OCI-LY7 (cell line): ENCODE results near the gene MGAT4C. TPM values are rescaled to one million over a fixed set of nuclear protein-coding genes. Genes with fewer than 3 reads are reported as not detected.

Source experiments
- BruUV-seq: library from RNA; stranded (reverse); fragments of 400-500 nt; replicated peaks from 2 replicates; lab custom pipeline; 2021; lab: Mats Ljungman, UMichigan
- CTCF ChIA-PET: fragments of 300-600 bp; sonication (Branson Sonifier 250); formaldehyde crosslinking; loops from one replicate; lab custom pipeline; 2022; ENCODE audit warnings: antibody characterized with exemption; ENCODE audit not compliant: unreplicated experiment; lab: Charles Lee
- POLR2A ChIA-PET: fragments of 300-600 bp; sonication (Branson Sonifier 250); formaldehyde crosslinking; loops from one replicate; lab custom pipeline; 2022; ENCODE audit warnings: antibody characterized with exemption; lab: Charles Lee
- DNase-seq: peaks from one replicate; pipeline ENCODE4 v3.0.0-alpha.2; 2015; ENCODE audit warnings: low spot score
- H2AFZ ChIP-seq: fragments of 200-600 bp; sonication (generic), shearing (Covaris generic); 2 replicates; pipeline ENCODE4 v1.6.1; 2014; ENCODE audit warnings: mild to moderate bottlenecking, antibody characterized with exemption, low read length, moderate library complexity
- H3K27ac ChIP-seq: fragments of 200-600 bp; sonication (generic); 2 replicates; pipeline ENCODE4 v1.5.1; 2014; ENCODE audit warnings: mixed run types, low read depth, mild to moderate bottlenecking, moderate library complexity, low read length, inconsistent platforms; ENCODE audit not compliant: poor library complexity, severe bottlenecking
- H3K36me3 ChIP-seq: fragments of 200-600 bp; sonication (generic); 2 replicates; pipeline ENCODE4 v1.6.1; 2014; ENCODE audit warnings: mild to moderate bottlenecking, antibody characterized with exemption, low read length, moderate library complexity, mixed read lengths; ENCODE audit not compliant: insufficient read depth
- H3K4me1 ChIP-seq: fragments of 200-600 bp; sonication (generic); 2 replicates; pipeline ENCODE4 v1.5.1; 2014; ENCODE audit warnings: mild to moderate bottlenecking, low read length; ENCODE audit not compliant: insufficient read depth, poor library complexity, severe bottlenecking
- H3K4me2 ChIP-seq: fragments of 200-600 bp; sonication (generic); 2 replicates; pipeline ENCODE4 v1.6.1; 2014; ENCODE audit warnings: mild to moderate bottlenecking, low read length
- H3K4me3 ChIP-seq: fragments of 200-600 bp; sonication (generic); 2 replicates; pipeline ENCODE4 v1.5.1; 2014; ENCODE audit warnings: mild to moderate bottlenecking, low read depth, low read length; ENCODE audit not compliant: poor library complexity, severe bottlenecking
- H3K79me2 ChIP-seq: fragments of 200-600 bp; sonication (generic); 2 replicates; pipeline ENCODE4 v1.6.1; 2016; ENCODE audit warnings: low read depth, mild to moderate bottlenecking, low read length, moderate library complexity, mixed read lengths; ENCODE audit not compliant: insufficient read depth
- H3K9me2 ChIP-seq: fragments of 200-600 bp; sonication (generic); 2 replicates; pipeline ENCODE4 v1.6.1; 2016; ENCODE audit warnings: mild to moderate bottlenecking, low read length, mixed read lengths; ENCODE audit not compliant: insufficient read depth
- H3K9me3 ChIP-seq: fragments of 200-600 bp; sonication (generic); 2 replicates; pipeline ENCODE4 v1.6.1; 2014; ENCODE audit warnings: mild to moderate bottlenecking, mixed run types, low read length, mixed read lengths
- H4K20me1 ChIP-seq: fragments of 200-600 bp; sonication (generic); 2 replicates; pipeline ENCODE4 v1.6.1; 2014; ENCODE audit warnings: mild to moderate bottlenecking, antibody characterized with exemption, low read length, moderate library complexity, mixed read lengths; ENCODE audit not compliant: insufficient read depth
- EZH2phosphoT487 ChIP-seq: fragments of 200-600 bp; sonication (generic); IDR thresholded peaks from 2 replicates; pipeline ENCODE4 v1.6.1; 2018; ENCODE audit warnings: low read depth, borderline replicate concordance, mild to moderate bottlenecking, mixed run types, antibody characterized with exemption, low read length, moderate library complexity, mixed read lengths
- intact Hi-C: fragments of 100-400 bp; cut with micrococcal nuclease; formaldehyde crosslinking; loops from one replicate; pipeline ENCODE4 v1.10.0; 2022; ENCODE audit not compliant: unreplicated experiment
- total RNA-seq, 2 experiments: library from RNA; depleted of rRNA in 1 of 2; stranded (reverse); fragments of >200 nt in 1 of 2; shearing (Covaris generic) in 1 of 2; gene quantifications; 2 replicates each; pipeline ENCODE4 v1.2.3, GENCODE V29; 2014 to 2022
- TF ChIP-seq, protein P1 (sequence below): fragments of 200-600 bp; sonication (generic); conservative IDR thresholded peaks from 2 replicates; pipeline ENCODE4 v1.5.1; 2014; ENCODE audit warnings: mild to moderate bottlenecking, antibody characterized with exemption, low read length, moderate library complexity, mixed read lengths

Gene MGAT4C
- total RNA-seq, 2 experiments from 2014 or later, result not detected

DNA sequence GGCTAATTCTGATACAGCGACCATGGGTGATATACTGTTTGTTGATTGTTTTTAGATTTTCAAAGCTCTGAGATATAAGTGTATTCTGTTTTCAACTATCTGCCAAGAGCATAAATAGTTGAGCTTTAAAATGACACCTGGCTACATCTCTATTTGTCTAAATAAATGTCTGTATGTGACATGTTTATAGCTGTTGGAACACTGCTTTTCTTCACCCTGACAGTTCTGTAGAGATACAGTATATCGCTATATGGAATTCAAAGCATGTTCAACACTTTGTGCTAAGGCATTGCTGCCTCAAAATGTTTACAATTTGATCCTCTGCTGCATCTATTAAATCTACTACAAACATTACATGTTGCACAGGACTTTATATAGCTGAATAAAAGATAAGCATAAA lies 27.4 kb upstream of the MGAT4C start:
- intact Hi-C loops, result no loop called here
- no peak for DNase-seq
- no peaks in the 10 kb centered on the region for H3K79me2 ChIP-seq
- ChIA-PET POLR2A (no interaction called here), CTCF (no interaction called here)
- no peaks in the 10 kb centered on the region for H4K20me1 ChIP-seq
- H3K4me2 ChIP-seq, result no peak overlapping the region
- TF ChIP-seq, protein P1, sequence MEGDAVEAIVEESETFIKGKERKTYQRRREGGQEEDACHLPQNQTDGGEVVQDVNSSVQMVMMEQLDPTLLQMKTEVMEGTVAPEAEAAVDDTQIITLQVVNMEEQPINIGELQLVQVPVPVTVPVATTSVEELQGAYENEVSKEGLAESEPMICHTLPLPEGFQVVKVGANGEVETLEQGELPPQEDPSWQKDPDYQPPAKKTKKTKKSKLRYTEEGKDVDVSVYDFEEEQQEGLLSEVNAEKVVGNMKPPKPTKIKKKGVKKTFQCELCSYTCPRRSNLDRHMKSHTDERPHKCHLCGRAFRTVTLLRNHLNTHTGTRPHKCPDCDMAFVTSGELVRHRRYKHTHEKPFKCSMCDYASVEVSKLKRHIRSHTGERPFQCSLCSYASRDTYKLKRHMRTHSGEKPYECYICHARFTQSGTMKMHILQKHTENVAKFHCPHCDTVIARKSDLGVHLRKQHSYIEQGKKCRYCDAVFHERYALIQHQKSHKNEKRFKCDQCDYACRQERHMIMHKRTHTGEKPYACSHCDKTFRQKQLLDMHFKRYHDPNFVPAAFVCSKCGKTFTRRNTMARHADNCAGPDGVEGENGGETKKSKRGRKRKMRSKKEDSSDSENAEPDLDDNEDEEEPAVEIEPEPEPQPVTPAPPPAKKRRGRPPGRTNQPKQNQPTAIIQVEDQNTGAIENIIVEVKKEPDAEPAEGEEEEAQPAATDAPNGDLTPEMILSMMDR, result no peak
- no peak for TF ChIP-seq EZH2phosphoT487
- H3K4me1 ChIP-seq, result no peaks in the 10 kb centered on the region
- no peak overlapping the region for H3K4me3 ChIP-seq
- H3K27ac ChIP-seq, result no peak overlapping the region
- no peak overlapping the region for H2AFZ ChIP-seq
- no peaks in the 10 kb centered on the region for H3K9me3 ChIP-seq
- H3K36me3 ChIP-seq, result no peaks in the 10 kb centered on the region
- BruUV-seq, result no TSS peak
- no peaks in the 10 kb centered on the region for H3K9me2 ChIP-seq

- H3K9me3 ChIP-seq, result no peaks in the 10 kb centered on the region
- intact Hi-C loops, result no loop called here
- no peaks in the 10 kb centered on the region for H3K9me2 ChIP-seq
- no peak overlapping the region for H3K4me3 ChIP-seq
- H4K20me1 ChIP-seq, result no peaks in the 10 kb centered on the region
- H3K36me3 ChIP-seq, result no peaks in the 10 kb centered on the region
- no peak overlapping the region for H2AFZ ChIP-seq
- no TSS peak for BruUV-seq
- H3K79me2 ChIP-seq, result no peaks in the 10 kb centered on the region
- DNase-seq, result no peak
- CTCF ChIA-PET, result no interaction called here
- no peak overlapping the region for H3K4me2 ChIP-seq
- TF ChIP-seq, protein P1, result no peak
- TF ChIP-seq EZH2phosphoT487, result no peak
- POLR2A ChIA-PET, result interaction anchor here (0.6 kb wide), 1 partner anchor 10 kb away, joined by 3 read pairs; no protein-coding TSS in a partner anchor
- no peak overlapping the region for H3K27ac ChIP-seq
- no peaks in the 10 kb centered on the region for H3K4me1 ChIP-seq
Measured at GRCh38 chr12:86275356-86275755, 19.2 kb upstream of the MGAT4C start.

- H3K4me2 ChIP-seq, result no peak overlapping the region
- H3K4me1 ChIP-seq, result no peaks in the 10 kb centered on the region
- H3K4me3 ChIP-seq, result no peak overlapping the region
- H3K27ac ChIP-seq, result no peak overlapping the region
- DNase-seq, result no peak
- ChIA-PET POLR2A (interaction anchor here (0.7 kb wide), 2 partner anchors 10 to 25 kb away, joined by 3 read pairs; no protein-coding TSS in a partner anchor), CTCF (no interaction called here)
- H3K9me2 ChIP-seq, result no peaks in the 10 kb centered on the region
- H2AFZ ChIP-seq, result no peak overlapping the region
- no peaks in the 10 kb centered on the region for H4K20me1 ChIP-seq
- H3K36me3 ChIP-seq, result no peaks in the 10 kb centered on the region
- BruUV-seq, result no TSS peak
- H3K9me3 ChIP-seq, result no peaks in the 10 kb centered on the region
- TF ChIP-seq EZH2phosphoT487, result no peak
- TF ChIP-seq, protein P1, result no peak
- H3K79me2 ChIP-seq, result no peaks in the 10 kb centered on the region
- intact Hi-C loops, result no loop called here
Measured at GRCh38 chr12:86265329-86265695, 9.1 kb upstream of the MGAT4C start.
